ENCODE data around the gene OR2A25.

Gene OR2A25

DNA sequence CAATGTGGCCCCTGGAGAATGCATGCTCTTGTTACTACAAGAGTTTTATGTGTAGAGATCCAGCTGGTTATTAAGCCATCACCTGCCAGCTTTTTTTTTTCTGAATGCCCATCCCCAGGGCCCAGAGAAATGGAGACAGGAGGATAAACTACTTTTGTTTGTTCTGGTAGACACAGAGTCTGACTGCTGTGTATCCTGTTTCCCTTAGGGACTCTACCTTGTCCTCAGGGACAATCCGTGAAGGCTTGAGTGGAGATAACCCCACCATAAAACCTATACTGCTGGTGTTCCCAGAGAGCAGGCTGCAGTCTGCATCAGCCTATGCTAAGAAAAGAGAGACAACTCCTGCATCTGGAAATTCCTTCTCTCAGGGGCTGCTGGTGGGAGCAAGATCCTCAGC lies 21.0 kb upstream of the OR2A25 start, which contains the start of gene OR2A5:
Gene OR2A5 (plus strand): TSS at position 301 of the 400 bp plus-strand sequence. CDS start 1,454 bp downstream, outside the sequence.
- TF ChIP-seq, protein P1, sequence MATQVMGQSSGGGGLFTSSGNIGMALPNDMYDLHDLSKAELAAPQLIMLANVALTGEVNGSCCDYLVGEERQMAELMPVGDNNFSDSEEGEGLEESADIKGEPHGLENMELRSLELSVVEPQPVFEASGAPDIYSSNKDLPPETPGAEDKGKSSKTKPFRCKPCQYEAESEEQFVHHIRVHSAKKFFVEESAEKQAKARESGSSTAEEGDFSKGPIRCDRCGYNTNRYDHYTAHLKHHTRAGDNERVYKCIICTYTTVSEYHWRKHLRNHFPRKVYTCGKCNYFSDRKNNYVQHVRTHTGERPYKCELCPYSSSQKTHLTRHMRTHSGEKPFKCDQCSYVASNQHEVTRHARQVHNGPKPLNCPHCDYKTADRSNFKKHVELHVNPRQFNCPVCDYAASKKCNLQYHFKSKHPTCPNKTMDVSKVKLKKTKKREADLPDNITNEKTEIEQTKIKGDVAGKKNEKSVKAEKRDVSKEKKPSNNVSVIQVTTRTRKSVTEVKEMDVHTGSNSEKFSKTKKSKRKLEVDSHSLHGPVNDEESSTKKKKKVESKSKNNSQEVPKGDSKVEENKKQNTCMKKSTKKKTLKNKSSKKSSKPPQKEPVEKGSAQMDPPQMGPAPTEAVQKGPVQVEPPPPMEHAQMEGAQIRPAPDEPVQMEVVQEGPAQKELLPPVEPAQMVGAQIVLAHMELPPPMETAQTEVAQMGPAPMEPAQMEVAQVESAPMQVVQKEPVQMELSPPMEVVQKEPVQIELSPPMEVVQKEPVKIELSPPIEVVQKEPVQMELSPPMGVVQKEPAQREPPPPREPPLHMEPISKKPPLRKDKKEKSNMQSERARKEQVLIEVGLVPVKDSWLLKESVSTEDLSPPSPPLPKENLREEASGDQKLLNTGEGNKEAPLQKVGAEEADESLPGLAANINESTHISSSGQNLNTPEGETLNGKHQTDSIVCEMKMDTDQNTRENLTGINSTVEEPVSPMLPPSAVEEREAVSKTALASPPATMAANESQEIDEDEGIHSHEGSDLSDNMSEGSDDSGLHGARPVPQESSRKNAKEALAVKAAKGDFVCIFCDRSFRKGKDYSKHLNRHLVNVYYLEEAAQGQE (IDR thresholded peaks at IDR 0.05; ENCODE audit: low read depth): no peak
- TF ChIP-seq USF1 (IDR thresholded peaks at IDR 0.05): no peak
- TF ChIP-seq, protein P2, sequence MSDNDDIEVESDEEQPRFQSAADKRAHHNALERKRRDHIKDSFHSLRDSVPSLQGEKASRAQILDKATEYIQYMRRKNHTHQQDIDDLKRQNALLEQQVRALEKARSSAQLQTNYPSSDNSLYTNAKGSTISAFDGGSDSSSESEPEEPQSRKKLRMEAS (IDR thresholded peaks at IDR 0.05): no peak
- no peak for TF ChIP-seq FOXM1 (IDR thresholded peaks at IDR 0.05; ENCODE audit: borderline replicate concordance, low read depth)
- no peak for TF ChIP-seq YY1 (IDR thresholded peaks at IDR 0.05; ENCODE audit: low read depth)
- no peak for TF ChIP-seq CREB1 (IDR thresholded peaks at IDR 0.05; ENCODE audit: low read depth)
- no peak for TF ChIP-seq TAF1 (IDR thresholded peaks at IDR 0.05; ENCODE audit: low read depth)
- TF ChIP-seq TCF12 (IDR thresholded peaks at IDR 0.05; ENCODE audit: low read depth): no peak
- no peak for TF ChIP-seq TEAD4 (IDR thresholded peaks at IDR 0.05)
- no peak for TF ChIP-seq RAD21 (IDR thresholded peaks at IDR 0.05; ENCODE audit: low read depth)
- no peak for TF ChIP-seq ZBTB7A (IDR thresholded peaks at IDR 0.05; ENCODE audit: low read depth)
- no peak for TF ChIP-seq EGR1 (IDR thresholded peaks at IDR 0.05)
- no peak for TF ChIP-seq CEBPB (IDR thresholded peaks at IDR 0.05)
- no peak for TF ChIP-seq EP300 (IDR thresholded peaks at IDR 0.05; ENCODE audit: borderline replicate concordance)
- no peak for TF ChIP-seq NFIC (IDR thresholded peaks at IDR 0.05)

DNA sequence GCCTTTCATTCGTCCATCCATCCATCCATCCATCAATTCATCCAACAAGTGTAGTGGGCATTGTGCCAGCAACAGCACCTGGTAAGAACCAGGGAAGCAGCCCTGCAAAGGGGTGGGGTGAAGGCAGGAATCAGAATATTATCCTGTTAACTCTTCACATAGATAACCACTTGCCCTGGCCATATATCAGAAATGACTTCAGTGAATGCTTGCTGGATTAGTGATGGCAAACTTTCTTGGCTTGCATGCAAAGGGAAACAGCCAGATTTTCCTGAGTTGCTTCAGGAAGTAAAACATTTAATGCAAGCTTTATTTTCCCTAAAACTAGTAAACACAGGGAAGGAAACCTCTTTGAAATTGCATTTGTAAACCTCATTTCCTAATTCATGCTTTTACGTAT lies 20.1 kb upstream of the OR2A25 start:
- TF ChIP-seq YY1 (IDR thresholded peaks at IDR 0.05; ENCODE audit: low read depth) (no peak), EP300 (IDR thresholded peaks at IDR 0.05; ENCODE audit: borderline replicate concordance) (no peak), FOXM1 (IDR thresholded peaks at IDR 0.05; ENCODE audit: borderline replicate concordance, low read depth) (no peak), TCF12 (IDR thresholded peaks at IDR 0.05; ENCODE audit: low read depth) (no peak), CREB1 (IDR thresholded peaks at IDR 0.05; ENCODE audit: low read depth) (no peak), RAD21 (IDR thresholded peaks at IDR 0.05; ENCODE audit: low read depth) (no peak), TEAD4 (IDR thresholded peaks at IDR 0.05) (no peak), ZBTB7A (IDR thresholded peaks at IDR 0.05; ENCODE audit: low read depth) (no peak), CEBPB (IDR thresholded peaks at IDR 0.05) (no peak), NFIC (IDR thresholded peaks at IDR 0.05) (no peak), TAF1 (IDR thresholded peaks at IDR 0.05; ENCODE audit: low read depth) (no peak), EGR1 (IDR thresholded peaks at IDR 0.05) (no peak), USF1 (IDR thresholded peaks at IDR 0.05) (no peak)
- TF ChIP-seq, protein P1 (IDR thresholded peaks at IDR 0.05; ENCODE audit: low read depth): no peak
- TF ChIP-seq, protein P2 (IDR thresholded peaks at IDR 0.05): no peak

DNA sequence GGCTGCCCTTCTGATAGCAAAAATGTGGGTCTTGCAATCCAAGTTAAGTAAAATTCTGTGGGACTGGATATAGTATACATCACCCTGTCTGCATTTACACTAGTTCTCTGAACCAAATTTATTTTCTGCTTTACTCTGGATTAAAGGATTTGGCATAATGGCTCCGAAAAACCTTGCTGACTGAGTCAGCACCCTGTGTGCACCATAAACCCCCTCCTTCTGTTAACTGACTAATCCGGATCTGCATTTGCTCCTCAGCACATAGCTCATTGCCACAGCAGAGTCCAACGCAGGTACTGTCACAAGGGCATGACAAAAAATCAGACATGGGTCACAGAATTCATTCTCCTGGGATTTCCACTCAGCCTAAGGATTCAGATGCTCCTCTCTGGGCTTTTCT lies 19.5 kb upstream of the OR2A25 start:
- no peak for TF ChIP-seq EP300 (IDR thresholded peaks at IDR 0.05; ENCODE audit: borderline replicate concordance)
- TF ChIP-seq FOXM1 (IDR thresholded peaks at IDR 0.05; ENCODE audit: borderline replicate concordance, low read depth): no peak
- no peak for TF ChIP-seq CREB1 (IDR thresholded peaks at IDR 0.05; ENCODE audit: low read depth)
- no peak for TF ChIP-seq RAD21 (IDR thresholded peaks at IDR 0.05; ENCODE audit: low read depth)
- no peak for TF ChIP-seq YY1 (IDR thresholded peaks at IDR 0.05; ENCODE audit: low read depth)
- no peak for TF ChIP-seq TAF1 (IDR thresholded peaks at IDR 0.05; ENCODE audit: low read depth)
- TF ChIP-seq USF1 (IDR thresholded peaks at IDR 0.05): no peak
- no peak for TF ChIP-seq EGR1 (IDR thresholded peaks at IDR 0.05)
- TF ChIP-seq NFIC (IDR thresholded peaks at IDR 0.05): no peak
- TF ChIP-seq CEBPB (IDR thresholded peaks at IDR 0.05): no peak
- TF ChIP-seq, protein P1 (IDR thresholded peaks at IDR 0.05; ENCODE audit: low read depth): no peak
- no peak for TF ChIP-seq TCF12 (IDR thresholded peaks at IDR 0.05; ENCODE audit: low read depth)
- TF ChIP-seq, protein P2 (IDR thresholded peaks at IDR 0.05): no peak
- no peak for TF ChIP-seq TEAD4 (IDR thresholded peaks at IDR 0.05)
- TF ChIP-seq ZBTB7A (IDR thresholded peaks at IDR 0.05; ENCODE audit: low read depth): no peak
